Epidermal melanocyte (primary cell): Measurements from ENCODE around the gene ZBTB17.
"Not testable (repeated sequence)": the region's sequence is repeated elsewhere in the genome, so short reads cannot be mapped to it uniquely, and the experiment has no call there.

ENCODE experiments used
- DNase-seq: peaks from one replicate; pipeline ENCODE4 v3.0.0; 2011; ENCODE audit warnings: low spot score; ENCODE audit not compliant: insufficient read length

Gene ZBTB17

GRCh38 chr1:15975805-15976680 lies at the start of gene ZBTB17:
Gene ZBTB17 (minus strand): TSS chr1:15976101. CDS start chr1:15948495, 27,606 bp downstream.
- DNase-seq = peak; percentile 98

GRCh38 chr1:16023050-16023653 lies 47.3 kb upstream of the ZBTB17 start:
- DNase-seq = no peak

GRCh38 chr1:16022393-16022792 lies 46.5 kb upstream of the ZBTB17 start:
- no peak for DNase-seq

GRCh38 chr1:16021681-16022080 lies 45.8 kb upstream of the ZBTB17 start, which contains the start of gene CLCNKA:
Gene CLCNKA (plus strand): TSS chr1:16022036. CDS start chr1:16022620, 584 bp downstream.
- DNase-seq = no peak

- not testable (repeated sequence) for DNase-seq
Observed at GRCh38 chr1:16020878-16021277, 45.0 kb upstream of the ZBTB17 start.

- DNase-seq = no peak
Observed at GRCh38 chr1:16020325-16020724, 44.4 kb upstream of the ZBTB17 start.

GRCh38 chr1:16019644-16020277 lies 43.9 kb upstream of the ZBTB17 start:
- DNase-seq = no peak

- DNase-seq = no peak
Observed at GRCh38 chr1:16018749-16019643, 43.1 kb upstream of the ZBTB17 start.

GRCh38 chr1:16018308-16018707 lies 42.4 kb upstream of the ZBTB17 start:
- DNase-seq = no peak

- peak; percentile 91 for DNase-seq
Observed at GRCh38 chr1:16017461-16018303, 41.8 kb upstream of the ZBTB17 start, which contains the start of gene HSPB7. Gene HSPB7 (minus strand): TSS chr1:16018043. CDS start chr1:16017963, 80 bp downstream.

GRCh38 chr1:16017076-16017460 lies 41.2 kb upstream of the ZBTB17 start:
- no peak for DNase-seq

- DNase-seq = no peak
Observed at GRCh38 chr1:16015960-16016901, 40.3 kb upstream of the ZBTB17 start.

GRCh38 chr1:16015491-16015890 lies 39.6 kb upstream of the ZBTB17 start:
- no peak for DNase-seq

- peak; percentile 90 for DNase-seq
Observed at GRCh38 chr1:16014509-16015482, 38.9 kb upstream of the ZBTB17 start.

GRCh38 chr1:16013908-16014258 lies 38.0 kb upstream of the ZBTB17 start:
- DNase-seq = no peak

- no peak for DNase-seq
Observed at GRCh38 chr1:16013220-16013907, 37.5 kb upstream of the ZBTB17 start.

GRCh38 chr1:16012590-16013219 lies 36.8 kb upstream of the ZBTB17 start:
- peak; percentile 49 for DNase-seq
